Measurements from ENCODE around the gene NIPA2.

DNA sequence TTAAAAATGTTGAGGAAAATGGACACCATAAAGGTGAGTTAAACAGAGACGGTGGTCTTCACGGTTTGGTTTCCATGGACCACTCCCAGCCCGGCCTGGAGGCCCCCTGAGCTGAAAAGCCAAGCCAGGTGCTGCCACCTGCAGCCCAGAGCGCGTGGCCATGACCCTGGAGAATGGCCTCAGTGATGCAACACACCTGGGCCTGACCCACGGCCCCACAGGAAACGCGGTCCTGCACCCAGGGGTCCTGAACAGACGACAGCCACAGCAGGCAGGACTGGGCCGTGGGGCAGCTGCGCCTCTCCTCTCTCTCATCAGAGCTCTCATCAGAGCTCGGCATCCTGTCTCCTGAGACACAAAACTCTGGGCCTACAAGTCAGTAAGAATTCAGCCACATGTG is 64.1 kb downstream of the NIPA2 start:
- TF ChIP-seq EP300 (IDR thresholded peaks at IDR 0.05) (no peak), POLR2A (IDR thresholded peaks at IDR 0.05; ENCODE audit: low read depth) (no peak), POLR2AphosphoS5 (IDR thresholded peaks at IDR 0.05) (no peak)
- TF ChIP-seq, protein P1, sequence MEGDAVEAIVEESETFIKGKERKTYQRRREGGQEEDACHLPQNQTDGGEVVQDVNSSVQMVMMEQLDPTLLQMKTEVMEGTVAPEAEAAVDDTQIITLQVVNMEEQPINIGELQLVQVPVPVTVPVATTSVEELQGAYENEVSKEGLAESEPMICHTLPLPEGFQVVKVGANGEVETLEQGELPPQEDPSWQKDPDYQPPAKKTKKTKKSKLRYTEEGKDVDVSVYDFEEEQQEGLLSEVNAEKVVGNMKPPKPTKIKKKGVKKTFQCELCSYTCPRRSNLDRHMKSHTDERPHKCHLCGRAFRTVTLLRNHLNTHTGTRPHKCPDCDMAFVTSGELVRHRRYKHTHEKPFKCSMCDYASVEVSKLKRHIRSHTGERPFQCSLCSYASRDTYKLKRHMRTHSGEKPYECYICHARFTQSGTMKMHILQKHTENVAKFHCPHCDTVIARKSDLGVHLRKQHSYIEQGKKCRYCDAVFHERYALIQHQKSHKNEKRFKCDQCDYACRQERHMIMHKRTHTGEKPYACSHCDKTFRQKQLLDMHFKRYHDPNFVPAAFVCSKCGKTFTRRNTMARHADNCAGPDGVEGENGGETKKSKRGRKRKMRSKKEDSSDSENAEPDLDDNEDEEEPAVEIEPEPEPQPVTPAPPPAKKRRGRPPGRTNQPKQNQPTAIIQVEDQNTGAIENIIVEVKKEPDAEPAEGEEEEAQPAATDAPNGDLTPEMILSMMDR (IDR thresholded peaks at IDR 0.05): no peak
